HepG2 (cell line): Measurements from ENCODE around the gene PSMD1. TPM values are rescaled to one million over a fixed set of nuclear protein-coding genes. Genes with fewer than 3 reads are reported as not detected.
A peak's percentile ranks its signal among the peaks of the same experiment; 100 is the strongest.

Experiments
- CREM ChIP-seq, 2 experiments: sonication (generic) in 1 of 2; formaldehyde crosslinking in 1 of 2; IDR thresholded peaks; 2 replicates each; pipeline versions ENCODE4 v1.4.0 to v1.6.1; 2016 to 2020; ENCODE audit warnings: antibody characterized with exemption in 1 of 2, mild to moderate bottlenecking in 1 of 2, missing genetic modification reagents in 1 of 2
- EP300 ChIP-seq, 3 experiments: sonication (generic) in 1 of 3; formaldehyde crosslinking in 1 of 3; IDR thresholded peaks; 2 replicates each; pipeline versions ENCODE4 v1.5.1 to v1.6.1; 2011 to 2020; ENCODE audit warnings: low read depth in 2 of 3, low read length in 2 of 3, borderline replicate concordance in 1 of 3, improper control_type of control experiment in 1 of 3, mild to moderate bottlenecking in 1 of 3, missing genetic modification reagents in 1 of 3, moderate library complexity in 1 of 3
- GPBP1L1 ChIP-seq: sonication (generic); formaldehyde crosslinking; IDR thresholded peaks from 2 replicates; pipeline ENCODE4 v1.5.0; 2020; ENCODE audit warnings: mild to moderate bottlenecking, missing genetic modification reagents
- MED1 ChIP-seq: sonication (generic); formaldehyde crosslinking; IDR thresholded peaks from 2 replicates; pipeline ENCODE4 v1.4.0; 2020; ENCODE audit warnings: missing genetic modification reagents
- MTA1 ChIP-seq: sonication (generic); formaldehyde crosslinking; IDR thresholded peaks from 2 replicates; pipeline ENCODE4 v1.4.0; 2020; ENCODE audit warnings: missing genetic modification reagents, mild to moderate bottlenecking, borderline replicate concordance
- MYNN ChIP-seq: sonication (generic); formaldehyde crosslinking; IDR thresholded peaks from 2 replicates; pipeline ENCODE4 v1.4.0; 2020; ENCODE audit warnings: mild to moderate bottlenecking, low read depth, missing genetic modification reagents
- NFIC ChIP-seq: IDR thresholded peaks from 2 replicates; pipeline ENCODE4 v1.6.1; 2012; ENCODE audit warnings: mild to moderate bottlenecking, low read length, inconsistent platforms
- NR2F1 ChIP-seq, 2 experiments: fragments of 450-650 bp in 1 of 2; formaldehyde crosslinking in 1 of 2; IDR thresholded peaks; 2 replicates each; pipeline versions ENCODE4 v1.5.0 to v1.6.1; 2016 to 2020; ENCODE audit warnings: mild to moderate bottlenecking in 1 of 2, missing compliant biosample characterization in 1 of 2, missing genetic modification reagents in 1 of 2, moderate library complexity in 1 of 2
- SKI ChIP-seq: fragments of 450-650 bp; IDR thresholded peaks from one replicate; pipeline ENCODE4 v1.6.1; 2018; ENCODE audit warnings: mild to moderate bottlenecking; ENCODE audit not compliant: partially characterized antibody
- SMAD3 ChIP-seq: sonication (generic); formaldehyde crosslinking; IDR thresholded peaks from 2 replicates; pipeline ENCODE4 v1.4.0; 2020; ENCODE audit warnings: missing genetic modification reagents
- TARDBP ChIP-seq: sonication (generic); formaldehyde crosslinking; IDR thresholded peaks from 2 replicates; pipeline ENCODE4 v1.8.0; 2022; ENCODE audit warnings: mild to moderate bottlenecking, missing genetic modification reagents
- ZBTB20 ChIP-seq: sonication (generic); formaldehyde crosslinking; IDR thresholded peaks from 2 replicates; pipeline ENCODE4 v1.8.1; 2023; ENCODE audit warnings: missing genetic modification reagents, low read depth, mild to moderate bottlenecking, borderline replicate concordance
- ZFX ChIP-seq: sonication (generic); formaldehyde crosslinking; IDR thresholded peaks from 2 replicates; pipeline ENCODE4 v1.4.0; 2020; ENCODE audit warnings: mild to moderate bottlenecking, low read depth, missing genetic modification reagents, moderate library complexity
- ZMYM3 ChIP-seq: sonication (generic); formaldehyde crosslinking; IDR thresholded peaks from 2 replicates; pipeline ENCODE4 v1.5.1; 2020; ENCODE audit warnings: mild to moderate bottlenecking, missing genetic modification reagents
- ZNF263 ChIP-seq: sonication (generic); formaldehyde crosslinking; IDR thresholded peaks from 2 replicates; pipeline ENCODE4 v1.4.0; 2020; ENCODE audit warnings: missing genetic modification reagents
- ZNF574 ChIP-seq: sonication (generic); formaldehyde crosslinking; IDR thresholded peaks from 2 replicates; pipeline ENCODE4 v1.4.0; 2020; ENCODE audit warnings: missing genetic modification reagents
- ZNF7 ChIP-seq: IDR thresholded peaks from 2 replicates; pipeline ENCODE4 v1.6.1; 2016; ENCODE audit warnings: missing biosample characterization, missing genetic modification reagents
- ZNF782 ChIP-seq: sonication (generic); formaldehyde crosslinking; IDR thresholded peaks from 2 replicates; pipeline ENCODE4 v1.4.0; 2020; ENCODE audit warnings: missing genetic modification reagents, mild to moderate bottlenecking, borderline replicate concordance
- polyA plus RNA-seq, 8 experiments: library from polyadenylated mRNA; depleted of rRNA in 3 of 8; stranded (reverse) in 7 of 8; unstranded in 1 of 8; fragments of >200 nt; fragmentation: Illumina TruSeq in 4 of 8; extraction: Trizol in 4 of 8; gene quantifications; 2 replicates each; pipeline versions ENCODE4 v1.2.1 to v1.2.3, GENCODE V29; 2011 to 2016; ENCODE audit warnings: low read depth in 4 of 8, missing spikeins in 1 of 8, mixed read lengths in 1 of 8; ENCODE audit not compliant: insufficient read depth in 1 of 8
- total RNA-seq, 5 experiments: library from RNA; depleted of rRNA; stranded (reverse); fragments of >200 nt; fragmentation: Illumina TruSeq; extraction: Trizol; gene quantifications; 2 replicates each; pipeline ENCODE4 v1.2.3, GENCODE V29; 2016; ENCODE audit warnings: low read depth in 1 of 5
- TF ChIP-seq, protein P1 (sequence below): sonication (generic); formaldehyde crosslinking; conservative IDR thresholded peaks from 2 replicates; pipeline ENCODE4 v1.4.0; 2020; ENCODE audit warnings: mild to moderate bottlenecking, missing genetic modification reagents, moderate library complexity

The PSMD1 gene
- total and polyA plus RNA-seq, 2 of the 13 experiments (the other 11 are each of a cell fraction or from before 2014, with no cell fraction given) = 136 to 191 TPM

- TF ChIP-seq ZNF263 (peak; percentile 44), MYNN (CRISPR knock-in tag) (no peak), NFIC (peak; percentile 47; the same call in 1 of the 2 replicates), ZFX (CRISPR knock-in tag) (peak; percentile 39; the same call in 1 of the 2 replicates), EP300 (IDR thresholded peaks at IDR 0.05; ENCODE audit: low read depth in 2 of 2, low read length in 2 of 2) (peak in 1 of 2 experiments; percentile 44; a peak in 1 of 4 replicates), EP300 (CRISPR knock-in tag; IDR thresholded peaks at IDR 0.05; ENCODE audit: borderline replicate concordance) (no peak), MTA1 (CRISPR knock-in tag) (peak; percentile 55; the same call in 1 of the 2 replicates), SMAD3 (CRISPR knock-in tag) (0 out of 2 replicates have a peak, but pooled peaks have one; percentile 7), ZMYM3 (peak; percentile 96), ZNF7 (CRISPR knock-in tag) (peak; percentile 71), SKI (peak; percentile 47), GPBP1L1 (CRISPR knock-in tag) (no peak), ZBTB20 (no peak), MED1 (CRISPR knock-in tag) (peak; percentile 71), ZNF574 (CRISPR knock-in tag) (peak; percentile 10; the same call in 1 of the 2 replicates), TARDBP (CRISPR knock-in tag) (peak; percentile 75; the same call in 1 of the 2 replicates), ZNF782 (no peak), CREM (IDR thresholded peaks at IDR 0.05) (no peak), CREM (CRISPR knock-in tag; IDR thresholded peaks at IDR 0.05) (no peak), NR2F1 (CRISPR knock-in tag; IDR thresholded peaks at IDR 0.05) (no peak; a peak in 1 of 4 replicates)
- TF ChIP-seq, protein P1, sequence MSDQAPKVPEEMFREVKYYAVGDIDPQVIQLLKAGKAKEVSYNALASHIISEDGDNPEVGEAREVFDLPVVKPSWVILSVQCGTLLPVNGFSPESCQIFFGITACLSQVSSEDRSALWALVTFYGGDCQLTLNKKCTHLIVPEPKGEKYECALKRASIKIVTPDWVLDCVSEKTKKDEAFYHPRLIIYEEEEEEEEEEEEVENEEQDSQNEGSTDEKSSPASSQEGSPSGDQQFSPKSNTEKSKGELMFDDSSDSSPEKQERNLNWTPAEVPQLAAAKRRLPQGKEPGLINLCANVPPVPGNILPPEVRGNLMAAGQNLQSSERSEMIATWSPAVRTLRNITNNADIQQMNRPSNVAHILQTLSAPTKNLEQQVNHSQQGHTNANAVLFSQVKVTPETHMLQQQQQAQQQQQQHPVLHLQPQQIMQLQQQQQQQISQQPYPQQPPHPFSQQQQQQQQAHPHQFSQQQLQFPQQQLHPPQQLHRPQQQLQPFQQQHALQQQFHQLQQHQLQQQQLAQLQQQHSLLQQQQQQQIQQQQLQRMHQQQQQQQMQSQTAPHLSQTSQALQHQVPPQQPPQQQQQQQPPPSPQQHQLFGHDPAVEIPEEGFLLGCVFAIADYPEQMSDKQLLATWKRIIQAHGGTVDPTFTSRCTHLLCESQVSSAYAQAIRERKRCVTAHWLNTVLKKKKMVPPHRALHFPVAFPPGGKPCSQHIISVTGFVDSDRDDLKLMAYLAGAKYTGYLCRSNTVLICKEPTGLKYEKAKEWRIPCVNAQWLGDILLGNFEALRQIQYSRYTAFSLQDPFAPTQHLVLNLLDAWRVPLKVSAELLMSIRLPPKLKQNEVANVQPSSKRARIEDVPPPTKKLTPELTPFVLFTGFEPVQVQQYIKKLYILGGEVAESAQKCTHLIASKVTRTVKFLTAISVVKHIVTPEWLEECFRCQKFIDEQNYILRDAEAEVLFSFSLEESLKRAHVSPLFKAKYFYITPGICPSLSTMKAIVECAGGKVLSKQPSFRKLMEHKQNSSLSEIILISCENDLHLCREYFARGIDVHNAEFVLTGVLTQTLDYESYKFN (CRISPR knock-in tag) = peak; percentile 67
These were observed 16.8 kb upstream of the PSMD1 start (continued) for GRCh38 chr2:231039821-231040364.
